Measurements from ENCODE around the gene NADK.

DNA sequence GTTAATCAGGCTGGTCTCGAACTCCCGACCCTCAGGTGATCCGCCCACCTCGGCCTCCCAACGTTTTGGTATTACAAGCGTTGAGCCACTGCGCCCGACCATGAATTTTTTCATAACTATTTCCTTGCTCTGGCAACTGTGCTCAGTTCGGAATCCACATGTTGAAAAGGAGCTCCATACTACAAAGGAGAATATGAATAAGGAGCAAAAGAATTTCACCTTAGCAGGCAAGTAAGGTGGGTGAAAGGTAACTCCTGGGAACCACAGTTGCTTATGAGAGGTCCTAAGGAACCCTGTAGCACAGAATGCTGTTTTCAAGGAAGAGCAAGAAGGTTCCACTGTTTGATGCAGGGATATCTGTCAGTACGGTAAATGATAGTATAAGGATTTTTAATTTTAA lies 29.9 kb upstream of the NADK start:
- no peak for TF ChIP-seq CTCF (IDR thresholded peaks at IDR 0.05; ENCODE audit: borderline replicate concordance, extremely low read depth, low read length, poor library complexity, severe bottlenecking)
- TF ChIP-seq EZH2 (IDR thresholded peaks at IDR 0.05; ENCODE audit: borderline replicate concordance, low read depth, low read length, severe bottlenecking), result no peak

Measured in DND-41 (cell line).